A673 (cell line): ENCODE results near the gene KRT7.

Experiments
- EZH2 ChIP-seq: fragments of 200-600 bp; sonication (generic); IDR thresholded peaks from 2 replicates; pipeline ENCODE4 v1.6.1; 2017; ENCODE audit warnings: borderline replicate concordance, low read depth, mild to moderate bottlenecking, mixed read lengths, antibody characterized with exemption, low read length; ENCODE audit not compliant: poor library complexity, severe bottlenecking
- TF ChIP-seq, protein P1 (sequence below): fragments of 300-800, 200-600 bp; sonication (generic); conservative IDR thresholded peaks from 2 replicates; pipeline ENCODE4 v1.5.1; 2017; ENCODE audit warnings: low read depth, mild to moderate bottlenecking, antibody characterized with exemption, low read length, moderate library complexity, mixed read lengths

DNA sequence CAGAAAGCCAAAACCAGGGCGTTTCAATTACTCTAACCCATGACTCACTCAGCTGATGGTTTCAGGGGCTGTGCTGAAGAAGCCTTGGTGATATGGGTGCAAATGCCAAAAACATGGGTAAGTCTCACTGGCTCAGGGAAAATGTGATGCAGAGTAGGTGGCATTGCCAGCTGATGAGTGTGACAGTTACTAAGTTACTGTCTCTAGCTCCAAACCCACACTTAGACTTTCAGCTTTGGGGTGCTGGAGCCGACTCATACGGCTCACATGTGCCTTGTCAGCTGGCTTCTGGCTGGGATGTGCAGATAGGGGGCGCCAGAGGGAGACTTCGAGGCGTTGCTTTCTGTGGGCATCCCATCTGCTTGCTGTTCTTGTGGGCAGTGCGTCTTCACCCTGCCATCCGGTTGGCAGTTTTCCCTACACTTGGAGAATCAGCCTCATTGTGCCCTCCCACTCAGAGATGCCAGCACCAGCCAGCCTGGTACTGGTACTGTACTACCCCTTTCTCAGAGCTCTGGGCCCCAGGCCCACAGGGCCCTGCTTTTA, 11.1 kb upstream of the KRT7 start:
- TF ChIP-seq, protein P1, sequence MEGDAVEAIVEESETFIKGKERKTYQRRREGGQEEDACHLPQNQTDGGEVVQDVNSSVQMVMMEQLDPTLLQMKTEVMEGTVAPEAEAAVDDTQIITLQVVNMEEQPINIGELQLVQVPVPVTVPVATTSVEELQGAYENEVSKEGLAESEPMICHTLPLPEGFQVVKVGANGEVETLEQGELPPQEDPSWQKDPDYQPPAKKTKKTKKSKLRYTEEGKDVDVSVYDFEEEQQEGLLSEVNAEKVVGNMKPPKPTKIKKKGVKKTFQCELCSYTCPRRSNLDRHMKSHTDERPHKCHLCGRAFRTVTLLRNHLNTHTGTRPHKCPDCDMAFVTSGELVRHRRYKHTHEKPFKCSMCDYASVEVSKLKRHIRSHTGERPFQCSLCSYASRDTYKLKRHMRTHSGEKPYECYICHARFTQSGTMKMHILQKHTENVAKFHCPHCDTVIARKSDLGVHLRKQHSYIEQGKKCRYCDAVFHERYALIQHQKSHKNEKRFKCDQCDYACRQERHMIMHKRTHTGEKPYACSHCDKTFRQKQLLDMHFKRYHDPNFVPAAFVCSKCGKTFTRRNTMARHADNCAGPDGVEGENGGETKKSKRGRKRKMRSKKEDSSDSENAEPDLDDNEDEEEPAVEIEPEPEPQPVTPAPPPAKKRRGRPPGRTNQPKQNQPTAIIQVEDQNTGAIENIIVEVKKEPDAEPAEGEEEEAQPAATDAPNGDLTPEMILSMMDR = peak; percentile 82
- TF ChIP-seq EZH2 = no peak
